Left renal pelvis (tissue), 4 donors: ENCODE data around the gene NPIPB2. TPM values are rescaled to one million over a fixed set of nuclear protein-coding genes. Genes with fewer than 3 reads are reported as not detected.
"Not testable (repeated sequence)": the region's sequence is repeated elsewhere in the genome, so short reads cannot be mapped to it uniquely, and the experiment has no call there.

ENCODE experiments used
- DNase-seq, 4 donors: peaks; one replicate each; pipeline ENCODE4 v3.0.0-alpha.2; 2013; ENCODE audit warnings: low read depth in 4 of 4, low spot score in 3 of 4
- polyA plus RNA-seq, 4 donors: library from polyadenylated mRNA; unstranded; fragments of 120-200 nt; gene quantifications; one replicate each; pipeline ENCODE4 v1.2.1, GENCODE V29; 2013; ENCODE audit not compliant: insufficient read length in 4 of 4

NPIPB2 gene
- polyA plus RNA-seq, 4 donors, result 1.6 to 21.2 (median 5.8) TPM

DNA sequence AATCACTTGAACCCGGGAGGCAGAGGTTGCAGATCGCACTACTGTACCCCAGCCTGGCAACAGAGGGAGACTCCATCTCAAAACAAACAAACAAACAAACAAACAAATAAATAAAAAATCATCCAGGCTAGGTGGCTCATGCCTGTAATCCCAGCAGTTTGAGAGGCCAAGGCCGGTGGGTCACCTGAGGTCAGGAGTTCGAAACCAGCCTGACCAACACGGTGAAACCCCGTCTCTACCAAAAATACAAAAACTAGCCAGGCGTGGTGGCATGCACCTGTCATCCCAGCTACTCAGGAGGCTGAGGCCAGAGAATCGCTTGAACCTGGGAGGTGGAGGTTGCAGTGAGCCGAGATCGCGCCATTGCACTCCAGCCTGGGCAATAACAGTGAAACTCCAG is 21.1 kb upstream of the NPIPB2 start:
- not testable (repeated sequence) for DNase-seq

DNA sequence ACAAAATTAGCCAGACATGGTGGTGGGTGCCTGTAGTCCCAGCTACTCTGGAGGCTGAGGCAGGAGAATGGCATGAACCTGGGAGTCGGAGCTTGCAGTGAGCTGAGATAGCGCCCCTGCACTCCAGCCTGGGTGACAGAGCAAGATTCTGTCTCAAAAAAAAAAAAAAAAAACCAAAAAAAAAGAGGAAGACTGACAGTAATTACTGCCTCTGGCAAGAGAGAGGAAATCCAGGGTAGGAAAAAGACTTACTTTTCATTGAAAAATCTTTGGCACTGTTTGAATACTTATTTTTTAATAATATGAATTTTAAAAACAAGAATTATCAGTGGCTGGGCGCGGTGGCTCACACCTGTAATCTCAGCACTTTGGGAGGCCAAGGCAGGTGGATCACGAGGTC is 20.6 kb upstream of the NPIPB2 start:
- not testable (repeated sequence) for DNase-seq

DNA sequence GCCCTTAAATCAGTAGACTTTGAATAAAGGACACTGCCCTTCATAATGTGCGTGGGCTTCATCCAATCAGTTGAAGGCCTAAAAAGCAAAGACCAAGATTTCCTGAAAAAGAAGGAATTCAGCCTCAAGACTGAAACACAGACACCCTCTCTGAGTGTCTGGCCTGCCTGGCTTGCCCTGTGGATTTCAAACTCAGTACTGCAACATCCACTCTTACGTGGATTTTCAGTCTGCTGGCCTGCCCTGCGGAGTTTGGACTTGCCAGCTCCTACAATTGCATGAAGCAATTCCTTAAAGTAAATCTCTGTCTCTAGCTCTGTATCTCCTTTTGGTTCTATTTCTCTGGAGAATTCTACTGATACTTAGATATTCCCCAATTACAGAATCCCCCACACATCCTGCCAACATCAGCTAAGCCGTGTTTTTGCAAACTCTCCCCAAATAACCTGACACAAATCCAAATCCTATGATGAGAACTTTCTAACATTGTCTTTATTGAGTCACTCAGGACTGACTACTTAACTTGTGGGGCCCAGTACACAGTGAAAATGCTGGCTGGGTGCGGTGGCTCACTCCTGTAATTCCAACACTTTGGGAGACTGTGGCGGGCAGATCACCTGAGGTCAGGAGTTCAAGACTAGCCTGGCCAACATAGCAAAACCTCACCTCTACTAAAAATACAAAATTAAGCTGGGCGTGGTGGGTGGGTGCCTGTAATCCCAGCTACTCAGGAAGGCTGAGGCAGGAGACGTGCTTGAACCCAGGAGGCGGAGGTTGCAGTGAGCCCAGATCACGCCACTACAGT is 15.9 kb upstream of the NPIPB2 start:
- DNase-seq, result no peak

DNA sequence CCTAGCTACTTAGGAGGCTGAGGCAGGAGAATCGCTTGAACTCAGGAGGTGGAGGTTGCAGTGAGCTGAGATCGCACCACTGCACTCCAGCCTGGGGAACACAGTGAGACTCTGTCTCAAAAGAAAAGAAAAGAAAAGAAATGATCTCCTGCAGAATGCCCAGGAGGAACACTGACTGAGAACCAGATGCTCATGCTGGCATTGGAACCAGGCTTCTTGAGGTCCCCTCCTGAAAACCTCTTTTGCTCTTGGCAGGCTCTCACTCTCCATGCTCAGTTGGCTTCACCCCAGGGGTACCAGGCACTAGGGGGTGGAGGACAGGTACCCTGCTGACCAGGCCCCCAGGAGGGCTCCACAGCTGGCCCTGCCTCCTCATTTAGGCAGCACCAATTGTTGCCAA is 14.7 kb upstream of the NPIPB2 start:
- no peak for DNase-seq

- DNase-seq, result no peak
These were observed 13.9 kb upstream of the NPIPB2 start for GRCh38 chr16:11955713-11956123.

DNA sequence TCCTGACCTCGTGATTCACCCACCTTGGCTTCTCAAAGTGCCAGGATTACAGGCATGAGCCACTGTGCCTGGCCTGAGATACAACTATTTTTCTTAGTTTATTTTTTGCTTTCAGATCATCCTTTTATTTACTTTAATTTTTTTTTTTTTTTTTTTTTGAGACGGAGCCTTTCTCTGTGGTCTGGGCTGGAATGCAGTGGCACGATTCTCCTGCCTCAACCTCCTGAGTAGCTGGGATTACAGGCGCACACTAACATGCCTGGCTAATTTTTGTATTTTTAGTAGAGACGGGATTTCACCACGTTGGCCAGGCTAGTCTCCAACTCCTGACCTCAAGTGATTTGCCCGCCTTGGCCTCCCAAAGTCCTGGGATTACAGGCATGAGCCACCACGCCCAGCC is 11.7 kb upstream of the NPIPB2 start:
- not testable (repeated sequence) for DNase-seq

DNA sequence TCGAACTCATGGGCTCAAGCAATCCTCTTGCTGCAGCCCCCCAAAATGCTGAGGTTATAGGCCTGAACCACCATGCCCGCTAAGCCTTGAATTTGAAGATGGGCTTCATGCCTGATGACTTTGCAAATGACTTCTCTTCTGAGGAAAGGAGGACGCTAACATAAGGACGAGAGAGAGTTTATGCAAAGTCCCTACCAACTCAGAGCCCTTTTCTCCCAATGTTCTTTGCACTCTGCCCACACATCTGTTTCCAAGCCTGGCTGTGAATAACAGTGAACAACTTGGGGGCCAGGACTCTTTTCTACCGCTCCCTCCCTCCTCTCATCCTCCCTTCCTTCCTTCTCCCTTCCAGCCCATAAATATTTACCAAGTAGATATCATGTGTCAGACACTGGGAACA is 8.5 kb upstream of the NPIPB2 start:
- DNase-seq, result no peak

DNA sequence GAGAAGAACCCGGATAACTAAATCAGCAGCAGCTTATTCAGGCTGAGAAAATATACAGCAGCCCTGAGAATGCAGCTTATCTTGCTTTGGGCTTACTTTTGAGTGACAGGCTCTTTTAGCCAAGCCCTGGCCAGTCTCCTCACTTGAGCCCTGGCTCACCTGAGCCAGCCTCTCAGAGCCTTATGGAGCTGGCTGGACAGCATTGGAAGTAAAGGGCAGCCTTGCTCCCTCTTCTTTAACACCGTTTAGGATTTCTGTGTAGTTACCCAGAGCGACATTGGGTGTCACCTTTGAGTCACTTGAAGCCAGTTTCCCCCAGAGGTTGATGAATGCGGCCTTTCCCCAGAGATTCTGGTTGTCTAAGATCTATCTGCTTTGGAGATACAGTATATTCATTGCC is 7.7 kb upstream of the NPIPB2 start:
- DNase-seq, result peak in 2 of 4 donors; percentile 19 to 35

GRCh38 chr16:11948819-11949218 is 7.0 kb upstream of the NPIPB2 start:
- no peak for DNase-seq

DNA sequence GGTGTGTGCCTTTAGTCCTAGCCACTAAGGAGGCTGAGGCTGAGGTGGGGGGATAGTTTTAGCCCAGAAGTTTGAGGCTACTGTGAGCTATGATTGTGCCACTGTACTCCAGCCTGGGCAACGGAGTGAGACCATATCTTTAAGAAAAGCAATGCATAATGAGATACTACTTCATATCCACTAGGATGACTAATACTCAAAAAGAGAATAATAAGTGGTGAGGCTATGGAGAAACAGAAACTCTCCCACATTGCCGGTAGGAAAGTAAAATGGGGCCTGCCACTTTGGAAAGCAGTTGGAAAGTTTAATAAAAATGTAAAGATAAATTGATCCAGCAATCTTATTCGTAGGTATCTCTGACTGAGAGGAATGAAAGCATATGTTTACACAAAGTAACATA is 4.6 kb upstream of the NPIPB2 start:
- no peak for DNase-seq

DNA sequence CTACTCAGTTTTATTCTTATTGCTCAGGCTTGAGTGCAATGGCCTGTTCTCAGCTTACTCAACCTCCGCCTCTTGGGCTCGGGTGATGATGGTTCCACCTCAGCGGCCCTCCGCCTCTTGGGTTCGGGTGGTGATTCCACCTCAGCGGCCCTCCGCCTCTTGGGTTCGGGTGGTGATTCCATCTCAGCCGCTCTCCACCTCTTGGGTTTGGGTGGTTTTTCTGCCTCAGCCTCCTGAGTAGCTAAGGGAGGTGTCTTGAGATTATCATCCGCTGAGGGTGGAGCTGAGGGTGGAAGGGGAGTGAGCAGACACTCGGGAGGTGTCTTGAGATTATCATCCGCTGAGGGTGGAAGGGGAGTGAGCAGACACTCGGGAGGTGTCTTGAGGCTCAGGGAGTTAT is 14.5 kb downstream of the NPIPB2 start:
- not testable (repeated sequence) for DNase-seq

DNA sequence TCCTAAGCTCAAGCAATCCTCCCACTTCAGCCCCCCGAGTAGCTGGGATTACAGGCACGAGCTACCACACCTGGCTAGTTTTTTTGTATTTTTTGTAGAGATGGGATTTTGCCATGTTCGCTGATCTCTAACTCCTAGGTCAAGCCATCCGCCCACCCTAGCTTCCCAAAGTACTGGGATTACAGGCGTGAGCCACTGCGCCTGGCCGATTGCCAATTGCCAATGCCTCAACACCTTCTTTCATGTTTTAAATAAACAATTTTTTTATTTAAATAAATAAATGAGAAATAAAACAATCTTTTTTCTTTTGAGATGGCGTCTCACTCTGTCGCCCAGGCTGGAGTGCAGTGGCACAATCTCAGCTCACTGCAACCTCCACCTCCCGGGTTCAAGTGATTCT is 17.8 kb downstream of the NPIPB2 start:
- DNase-seq, result not testable (repeated sequence)

- no peak for DNase-seq
These were observed 25.1 kb downstream of the NPIPB2 start for GRCh38 chr16:11916524-11917285.

DNA sequence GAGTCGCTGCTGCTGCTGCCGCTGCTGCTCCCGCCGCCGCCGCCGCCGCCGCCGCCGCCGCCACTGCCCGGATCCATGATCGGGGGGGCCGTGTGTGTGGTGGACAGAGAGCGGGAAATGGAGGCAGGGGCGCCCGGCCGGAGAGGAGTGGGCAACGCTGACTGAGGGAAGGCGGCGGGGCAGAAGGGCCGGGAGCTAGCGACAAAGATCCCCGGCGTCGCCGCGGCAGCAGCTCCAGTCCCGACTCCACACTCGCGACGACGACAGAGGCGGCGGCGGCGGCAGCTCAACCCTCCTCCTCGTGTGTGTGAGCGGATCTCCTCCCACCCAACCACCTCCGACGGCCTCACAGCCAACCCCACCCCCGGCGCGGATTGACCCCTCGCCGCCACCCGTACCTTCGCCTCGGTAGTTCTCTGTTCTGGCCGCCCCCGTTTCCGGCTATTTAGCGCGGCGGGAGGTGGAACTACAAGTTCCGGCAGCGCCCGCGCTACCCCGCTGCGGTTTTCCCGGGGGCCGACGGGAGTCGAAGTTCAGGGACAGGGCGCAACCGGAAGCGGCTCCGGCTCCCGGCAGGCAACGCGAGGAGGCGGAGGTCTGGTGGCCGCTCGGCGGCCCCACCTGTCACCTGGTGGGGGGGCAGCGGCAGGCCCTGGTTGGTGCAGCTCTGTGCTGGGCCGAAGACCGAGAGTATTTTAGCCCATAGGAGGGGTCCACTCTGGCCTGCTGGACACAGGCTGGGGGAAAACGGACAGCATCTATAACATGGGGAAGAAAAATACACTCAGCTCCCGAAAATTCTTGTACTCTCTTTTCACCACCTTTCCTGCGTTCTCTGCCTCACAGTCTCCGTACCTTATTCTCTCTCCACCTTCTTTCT is 26.0 kb downstream of the NPIPB2 start, which contains the start of gene GSPT1:
Gene GSPT1, minus strand, starts transcription at position 313 of the 880 bp plus-strand sequence. Its CDS starts 236 bp downstream, at position 77.
- DNase-seq, result peak; percentile 95 to 98 (median 96)

- no peak for DNase-seq
These were observed 26.7 kb downstream of the NPIPB2 start for GRCh38 chr16:11915114-11915643.

GRCh38 chr16:11914210-11915113 is 27.4 kb downstream of the NPIPB2 start:
- DNase-seq, result no peak

- DNase-seq, result no peak
These were observed 28.3 kb downstream of the NPIPB2 start for GRCh38 chr16:11913425-11914079.

DNA sequence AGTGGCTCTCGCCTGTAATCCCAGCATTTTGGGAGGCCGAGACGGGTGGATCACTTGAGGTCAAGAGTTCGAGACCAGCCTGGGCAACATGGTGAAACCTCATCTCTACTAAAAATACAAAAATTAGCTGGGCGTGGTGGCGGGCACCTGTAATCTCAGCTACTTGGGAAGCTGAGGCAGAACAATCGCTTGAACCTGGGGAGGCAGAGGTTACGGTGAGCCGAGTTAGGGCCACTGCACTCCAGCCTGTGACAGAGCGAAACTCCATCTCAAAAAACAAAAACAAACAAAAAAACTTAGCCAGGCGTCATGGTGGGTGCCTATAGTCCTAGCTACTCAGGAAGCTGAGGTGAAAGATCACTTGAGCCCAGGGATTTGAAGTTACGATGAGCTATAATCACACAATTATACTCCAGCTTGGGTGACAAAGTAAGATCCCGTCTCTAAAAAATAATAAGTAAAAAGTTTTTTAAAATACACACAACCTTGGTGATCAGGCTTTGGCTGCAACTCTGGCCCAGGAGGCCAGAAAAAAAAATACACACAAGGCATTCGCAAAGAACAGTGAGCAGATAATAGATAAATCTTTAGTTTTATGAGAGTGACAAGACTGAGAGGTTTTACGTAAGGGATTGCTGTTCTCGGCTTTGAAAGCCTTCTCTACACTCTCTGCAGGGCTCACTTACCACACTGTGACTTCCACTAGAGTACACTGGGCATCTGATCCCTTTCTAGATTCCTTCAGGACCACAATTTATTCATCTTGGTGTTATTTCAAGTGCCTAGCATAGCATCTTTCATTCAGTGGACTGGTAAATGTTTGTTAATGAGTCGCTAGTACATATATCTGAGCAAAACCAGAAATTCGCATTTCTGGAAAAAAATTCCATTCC is 31.9 kb downstream of the NPIPB2 start:
- DNase-seq, result no peak
